ENCODE data around the gene FBXL19.

DNA sequence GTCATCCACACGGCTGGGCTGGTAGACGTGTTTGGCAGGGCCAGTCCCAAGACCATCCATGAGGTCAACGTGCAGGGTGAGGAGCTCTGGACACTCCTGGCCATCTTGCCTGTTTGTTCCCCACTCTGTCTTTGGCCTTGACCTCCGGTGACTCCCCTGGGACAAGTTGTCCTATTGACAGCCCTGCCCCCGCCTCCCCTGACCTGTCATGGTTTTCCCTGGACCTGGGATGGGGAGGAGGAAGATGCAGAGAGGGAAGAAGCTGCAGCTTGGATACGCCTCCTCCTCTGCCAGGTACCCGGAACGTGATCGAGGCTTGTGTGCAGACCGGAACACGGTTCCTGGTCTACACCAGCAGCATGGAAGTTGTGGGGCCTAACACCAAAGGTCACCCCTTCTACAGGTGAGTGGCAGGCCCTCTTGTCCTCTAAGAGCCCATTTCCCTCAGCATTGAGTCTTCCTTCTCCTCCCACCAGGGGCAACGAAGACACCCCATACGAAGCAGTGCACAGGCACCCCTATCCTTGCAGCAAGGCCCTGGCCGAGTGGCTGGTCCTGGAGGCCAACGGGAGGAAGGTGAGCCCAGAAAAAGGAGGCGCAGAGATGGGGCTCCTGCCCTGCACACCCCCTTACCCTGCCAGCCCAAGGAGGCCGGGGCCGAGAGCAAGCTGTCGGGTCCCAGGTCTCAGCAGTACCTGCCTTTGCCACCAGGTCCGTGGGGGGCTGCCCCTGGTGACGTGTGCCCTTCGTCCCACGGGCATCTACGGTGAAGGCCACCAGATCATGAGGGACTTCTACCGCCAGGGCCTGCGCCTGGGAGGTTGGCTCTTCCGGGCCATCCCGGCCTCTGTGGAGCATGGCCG, 63.0 kb downstream of the FBXL19 start:
- TF ChIP-seq POLR2AphosphoS5 (IDR thresholded peaks at IDR 0.05): no peak
- no peak for TF ChIP-seq EP300 (conservative IDR thresholded peaks at IDR 0.05; ENCODE audit: poor library complexity, severe bottlenecking)
- TF ChIP-seq, protein P1, sequence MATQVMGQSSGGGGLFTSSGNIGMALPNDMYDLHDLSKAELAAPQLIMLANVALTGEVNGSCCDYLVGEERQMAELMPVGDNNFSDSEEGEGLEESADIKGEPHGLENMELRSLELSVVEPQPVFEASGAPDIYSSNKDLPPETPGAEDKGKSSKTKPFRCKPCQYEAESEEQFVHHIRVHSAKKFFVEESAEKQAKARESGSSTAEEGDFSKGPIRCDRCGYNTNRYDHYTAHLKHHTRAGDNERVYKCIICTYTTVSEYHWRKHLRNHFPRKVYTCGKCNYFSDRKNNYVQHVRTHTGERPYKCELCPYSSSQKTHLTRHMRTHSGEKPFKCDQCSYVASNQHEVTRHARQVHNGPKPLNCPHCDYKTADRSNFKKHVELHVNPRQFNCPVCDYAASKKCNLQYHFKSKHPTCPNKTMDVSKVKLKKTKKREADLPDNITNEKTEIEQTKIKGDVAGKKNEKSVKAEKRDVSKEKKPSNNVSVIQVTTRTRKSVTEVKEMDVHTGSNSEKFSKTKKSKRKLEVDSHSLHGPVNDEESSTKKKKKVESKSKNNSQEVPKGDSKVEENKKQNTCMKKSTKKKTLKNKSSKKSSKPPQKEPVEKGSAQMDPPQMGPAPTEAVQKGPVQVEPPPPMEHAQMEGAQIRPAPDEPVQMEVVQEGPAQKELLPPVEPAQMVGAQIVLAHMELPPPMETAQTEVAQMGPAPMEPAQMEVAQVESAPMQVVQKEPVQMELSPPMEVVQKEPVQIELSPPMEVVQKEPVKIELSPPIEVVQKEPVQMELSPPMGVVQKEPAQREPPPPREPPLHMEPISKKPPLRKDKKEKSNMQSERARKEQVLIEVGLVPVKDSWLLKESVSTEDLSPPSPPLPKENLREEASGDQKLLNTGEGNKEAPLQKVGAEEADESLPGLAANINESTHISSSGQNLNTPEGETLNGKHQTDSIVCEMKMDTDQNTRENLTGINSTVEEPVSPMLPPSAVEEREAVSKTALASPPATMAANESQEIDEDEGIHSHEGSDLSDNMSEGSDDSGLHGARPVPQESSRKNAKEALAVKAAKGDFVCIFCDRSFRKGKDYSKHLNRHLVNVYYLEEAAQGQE (IDR thresholded peaks at IDR 0.05; ENCODE audit: borderline replicate concordance): no peak
- no peak for TF ChIP-seq EZH2 (IDR thresholded peaks at IDR 0.05; ENCODE audit: borderline replicate concordance, insufficient read depth, low read length, poor library complexity, severe bottlenecking)
- TF ChIP-seq CTCF (IDR thresholded peaks at IDR 0.05; ENCODE audit: poor library complexity, severe bottlenecking): no peak
- TF ChIP-seq MXI1 (conservative IDR thresholded peaks at IDR 0.05; ENCODE audit: poor library complexity, severe bottlenecking): no peak

Measured in neural cell (in vitro differentiated cells).